Right ventricle myocardium superior (tissue), 1 donor: ENCODE data around the gene IFT25. TPM values are rescaled to one million over a fixed set of nuclear protein-coding genes. Genes with fewer than 3 reads are reported as not detected.
A peak's percentile ranks its signal among the peaks of the same experiment; 100 is the strongest.
"Not testable (repeated sequence)": the region's sequence is repeated elsewhere in the genome, so short reads cannot be mapped to it uniquely, and the experiment has no call there.

Experiments used
- ATAC-seq: fragments of 200-7000 bp; cut with Tn5 transposase; one replicate; pipeline ENCODE4 v1.9.1; 2020; ENCODE audit warnings: mild to moderate bottlenecking; ENCODE audit not compliant: poor library complexity
- DNase-seq: peaks from one replicate; pipeline ENCODE4 v3.0.0-alpha.2; 2020
- intact Hi-C: fragments of 100-400 bp; cut with DNase I; formaldehyde crosslinking; loops from one replicate; pipeline ENCODE4 v1.11.2; 2022
- total RNA-seq: library from RNA; stranded (reverse); fragmentation: NEBNext Ultra II Directional; extraction: Animal tissue kit (Norgen Biotek cat#: 25700); gene quantifications from one replicate; pipeline ENCODE4 v1.2.1, GENCODE V29; 2021
- donor health status: DM: no; HTN: yes; CAD: no; lungs with severe emphysema.

IFT25 gene
- total RNA-seq, 1 donor from 2014 or later, result 9.9 TPM

- ATAC-seq, result no peak
- no peak for DNase-seq
- intact Hi-C loops, result no loop called here
Observed at GRCh38 chr1:53895421-53895820, 50.1 kb downstream of the IFT25 start.

DNA sequence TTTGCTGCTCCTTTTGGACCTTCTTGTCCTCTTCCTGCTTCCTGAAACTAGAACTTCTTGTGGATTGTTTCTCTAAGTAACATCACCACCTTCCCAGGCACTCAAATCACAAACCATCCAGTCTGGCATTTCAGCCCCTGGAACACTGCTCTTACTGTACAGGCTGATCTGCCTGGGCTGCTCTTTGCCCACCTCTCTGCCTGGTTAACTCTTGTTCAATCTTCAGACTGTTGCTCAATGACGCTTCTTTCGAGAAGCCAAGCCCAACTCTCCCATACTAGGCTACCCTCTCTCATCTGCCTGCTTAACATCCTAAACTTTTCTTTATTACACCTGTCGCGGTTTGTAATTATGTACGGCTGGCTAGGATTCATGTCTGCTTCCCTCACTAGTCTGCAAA lies 50.9 kb downstream of the IFT25 start:
- intact Hi-C loops, result no loop called here
- no peak for ATAC-seq
- no peak for DNase-seq

GRCh38 chr1:53893999-53894636 lies 51.4 kb downstream of the IFT25 start, which contains the start of gene DIO1:
Gene DIO1, plus strand, starts transcription at chr1:53894187. Its CDS starts 24 bp downstream, at chr1:53894211.
- no peak for ATAC-seq
- DNase-seq, result no peak
- intact Hi-C loops, result no loop called here

DNA sequence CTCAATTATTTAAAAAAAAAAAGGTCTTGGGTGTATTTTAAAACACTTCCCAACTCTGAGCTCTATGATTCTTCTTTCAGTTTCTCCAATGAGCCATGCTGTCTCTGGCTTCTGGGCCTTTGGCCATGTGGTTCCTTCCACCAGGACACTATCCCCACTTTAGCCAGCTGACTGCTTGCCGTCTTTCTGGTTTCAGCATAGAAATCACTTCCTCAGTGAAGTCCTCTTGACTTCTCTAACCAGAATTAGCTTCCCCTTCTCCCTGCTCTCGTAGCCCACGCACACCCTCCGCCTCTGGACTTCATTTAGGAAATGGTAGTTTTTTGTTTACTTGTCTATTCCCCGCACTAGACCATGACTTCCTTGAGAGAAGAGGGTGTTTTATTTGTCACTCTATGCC lies 52.6 kb downstream of the IFT25 start:
- peak; percentile 43 for DNase-seq

DNA sequence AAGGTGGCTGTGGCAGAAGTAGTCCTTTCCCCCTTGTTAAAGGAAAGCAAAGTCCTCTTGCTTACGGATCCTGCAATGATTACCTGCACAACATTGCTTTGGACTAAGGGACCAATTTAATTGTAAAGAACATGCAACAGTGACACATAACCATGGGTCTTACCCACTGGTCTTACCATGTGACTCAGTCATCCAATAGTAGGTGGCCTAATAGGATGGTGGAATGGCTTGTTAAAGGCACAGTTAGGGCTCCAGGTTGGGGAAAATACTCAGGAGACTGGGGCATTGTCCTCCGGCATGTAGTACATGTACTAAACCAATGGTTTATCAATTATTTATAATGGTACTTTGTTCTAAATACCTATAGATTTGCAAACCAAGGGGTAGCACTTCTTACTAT lies 53.8 kb downstream of the IFT25 start:
- intact Hi-C loops, result no loop called here
- ATAC-seq (no peak), DNase-seq (no peak)

More for the DNA sequence above, 52.6 kb downstream of the IFT25 start:
- no peak for ATAC-seq
- intact Hi-C loops, result no loop called here

GRCh38 chr1:53891018-53891417 lies 54.5 kb downstream of the IFT25 start:
- intact Hi-C loops, result no loop called here
- DNase-seq (no peak), ATAC-seq (no peak)

DNA sequence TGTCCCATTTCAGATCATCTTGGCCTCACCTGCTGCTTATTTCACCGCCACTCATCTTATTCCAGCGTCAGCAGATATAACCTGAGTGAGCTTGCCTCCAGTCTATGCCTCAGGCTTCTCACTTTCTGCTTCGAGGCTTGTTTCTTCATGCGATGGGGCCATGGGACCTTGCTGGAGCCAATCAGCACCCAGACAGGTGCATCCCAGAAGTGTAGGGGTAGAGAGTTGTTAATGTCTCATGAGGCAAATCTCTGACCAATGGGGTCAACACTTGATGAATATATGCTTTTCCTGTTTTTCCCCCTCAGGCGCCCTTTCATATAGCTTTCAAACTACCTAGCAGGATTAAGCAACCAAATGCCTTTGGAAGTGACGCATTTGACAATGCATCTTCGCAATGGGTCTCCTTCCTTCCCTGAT lies 55.0 kb downstream of the IFT25 start:
- DNase-seq (no peak), ATAC-seq (no peak)
- intact Hi-C loops, result no loop called here

DNA sequence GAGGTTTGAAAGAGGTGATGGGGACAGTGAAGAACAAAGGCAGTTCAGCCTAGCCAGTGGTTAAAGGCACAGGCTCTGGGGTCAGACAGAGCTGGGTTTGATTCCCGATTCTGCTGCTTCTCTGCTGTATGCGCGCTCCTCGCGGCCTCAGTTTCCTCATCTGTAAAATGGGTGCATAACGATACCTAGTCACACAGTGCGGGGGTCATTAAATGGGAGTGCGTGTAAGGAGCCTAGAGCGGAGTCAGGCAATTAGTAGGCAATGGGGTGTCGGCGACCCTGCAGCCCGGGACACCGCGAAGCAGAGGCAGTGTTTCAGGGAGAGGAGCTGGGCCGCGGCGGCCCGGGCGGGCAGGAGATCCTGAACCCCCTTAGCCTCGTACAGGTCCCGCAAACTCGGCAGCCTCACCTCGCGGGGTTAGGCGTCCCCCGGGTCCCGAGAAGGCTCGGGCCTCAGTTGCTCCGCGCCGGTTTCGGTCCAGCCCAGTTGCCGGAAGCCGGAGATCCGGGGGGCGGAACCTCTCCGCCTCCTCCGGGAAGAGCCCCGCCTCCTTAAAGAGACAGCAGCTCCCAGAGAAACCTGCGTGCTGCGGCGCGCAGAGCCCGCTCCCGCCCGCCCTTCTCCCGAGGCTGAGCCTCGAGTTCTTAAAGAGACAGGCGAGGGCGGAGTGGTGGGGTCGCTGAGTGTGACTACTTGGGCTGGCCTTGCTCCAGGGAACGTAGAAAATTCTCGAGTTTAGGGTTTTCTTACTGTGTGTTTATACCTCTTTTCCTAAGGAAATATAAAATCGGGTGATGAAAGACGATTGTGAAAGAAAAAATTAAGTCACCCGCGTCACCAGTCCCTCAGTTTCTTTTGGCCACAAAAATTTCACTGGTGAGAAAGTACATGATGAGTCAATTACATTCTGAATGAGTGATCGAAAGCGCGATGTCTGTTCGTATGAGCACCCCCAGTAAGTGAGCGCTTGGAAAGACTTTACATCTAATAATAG lies 55.9 kb downstream of the IFT25 start, which contains the start of gene YIPF1:
TSS of gene YIPF1 (minus strand) at position 494 of the 995 bp plus-strand sequence. CDS start 860 bp downstream, outside the sequence.
- DNase-seq (peak; percentile 95), ATAC-seq (peak; percentile 99)
- intact Hi-C loops, result loop anchor here (5.0 kb wide), 1 partner anchor 58 kb away; the partner anchor contains the start of genes IFT25 and LRRC42

DNA sequence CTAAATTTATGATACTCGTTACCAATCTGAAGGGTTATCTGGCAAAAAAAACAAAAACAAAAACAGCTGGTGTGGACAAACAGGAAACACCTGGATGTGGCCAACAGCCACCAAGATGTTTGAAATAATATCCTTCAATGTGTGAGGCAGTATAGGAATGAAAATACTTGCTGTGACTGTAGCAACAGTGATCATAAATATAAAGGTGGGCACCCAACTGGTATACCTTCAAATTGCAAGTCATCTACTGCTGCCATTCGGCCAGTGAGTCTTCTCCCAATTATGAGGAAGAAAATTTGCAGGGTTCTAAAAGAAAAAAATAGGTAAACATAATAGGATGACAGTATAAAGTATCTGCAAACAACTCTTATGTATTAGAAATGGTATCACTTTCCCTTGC lies 56.8 kb downstream of the IFT25 start:
- DNase-seq (no peak), ATAC-seq (no peak)
- intact Hi-C loops, result loop anchor here (5.0 kb wide), 1 partner anchor 59 kb away; the partner anchor contains the start of genes IFT25 and LRRC42

DNA sequence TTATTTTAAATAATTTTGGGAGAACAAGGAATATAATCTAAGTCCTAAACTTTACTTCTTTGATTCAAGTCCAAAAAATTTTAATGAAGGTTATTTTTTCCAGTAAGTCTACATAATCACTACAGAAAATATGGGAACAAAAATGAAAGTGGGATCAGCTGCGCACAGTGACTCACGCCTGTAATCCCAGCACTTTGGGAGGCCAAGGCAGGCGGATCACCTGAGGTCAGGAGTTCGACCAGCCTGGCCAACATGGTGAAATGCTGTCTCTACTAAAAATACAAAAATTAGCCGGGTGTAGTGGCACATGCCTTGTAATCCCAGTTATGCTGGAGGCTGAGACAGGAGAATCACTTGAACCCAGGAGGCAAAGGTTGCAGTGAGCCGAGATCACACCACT lies 61.9 kb downstream of the IFT25 start:
- intact Hi-C loops, ATAC-seq, DNase-seq: not testable (repeated sequence)

- intact Hi-C loops, ATAC-seq, DNase-seq: not testable (repeated sequence)
Observed at GRCh38 chr1:53881853-53882252, 63.6 kb downstream of the IFT25 start.

GRCh38 chr1:53878492-53879105 lies 66.9 kb downstream of the IFT25 start:
- intact Hi-C loops, result no loop called here
- DNase-seq, result no peak
- no peak for ATAC-seq

DNA sequence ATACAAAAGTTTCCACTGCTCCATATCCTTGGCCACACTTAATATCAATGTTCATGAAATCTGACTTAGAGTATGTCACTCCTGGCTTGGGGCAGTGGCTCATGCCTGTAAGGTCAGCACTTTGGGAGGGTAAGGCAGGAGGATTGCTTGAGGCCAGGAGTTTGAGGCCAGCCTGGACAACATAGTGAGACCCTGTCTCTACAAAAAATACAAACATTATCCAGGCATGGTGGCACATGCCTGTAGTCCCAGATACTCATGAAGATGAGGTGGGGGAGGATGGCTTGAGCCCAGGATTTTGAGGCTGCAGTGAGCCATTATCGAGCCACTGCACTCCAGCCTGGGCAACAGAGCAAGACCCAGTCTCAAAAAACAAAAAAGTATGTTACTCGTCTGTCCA lies 70.3 kb downstream of the IFT25 start:
- intact Hi-C loops, ATAC-seq, DNase-seq: not testable (repeated sequence)

DNA sequence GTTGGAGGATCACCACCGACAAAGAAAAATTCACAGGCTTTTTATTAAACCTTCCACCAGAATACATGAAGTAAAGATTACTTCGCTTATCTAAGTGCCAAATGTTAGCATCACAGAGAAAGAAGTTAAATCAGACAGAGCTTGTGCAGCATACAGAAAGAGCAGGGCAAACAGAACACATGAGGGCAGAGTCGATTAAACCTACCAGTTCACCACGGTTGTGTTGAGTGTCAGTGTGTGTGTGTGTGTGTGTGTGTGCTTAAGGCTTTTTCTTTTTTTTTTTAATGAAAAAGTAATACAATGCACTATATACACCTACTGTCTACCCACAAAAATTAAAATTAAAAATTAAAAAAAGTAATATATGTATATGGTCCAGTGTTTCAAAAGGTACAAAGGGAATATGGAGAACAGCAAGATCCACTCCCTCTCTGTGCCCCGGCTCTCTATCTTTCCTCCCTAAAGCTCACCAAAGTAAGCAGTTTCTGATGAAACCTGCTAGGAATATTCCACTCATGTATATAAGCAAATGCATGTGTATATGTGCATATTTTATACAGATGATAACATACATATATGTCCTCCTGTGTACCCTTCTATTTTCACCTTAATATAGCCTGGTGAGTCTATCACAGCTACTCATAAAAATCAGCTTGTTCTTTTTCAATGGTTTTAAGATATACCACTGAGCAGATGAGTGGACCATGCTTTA lies 73.6 kb downstream of the IFT25 start:
- DNase-seq (no peak), ATAC-seq (no peak)
- intact Hi-C loops, result no loop called here

Other genes starting within 250 kb of the IFT25 start
- 0.08 TPM for gene GLIS1, start 206.5 kb downstream of the IFT25 start, total RNA-seq
- gene NDC1, start 107.4 kb downstream of the IFT25 start, total RNA-seq, result 5.6 TPM
- 13.6 TPM for gene YIPF1, start 55.9 kb downstream of the IFT25 start, total RNA-seq
- not detected for gene DIO1, start 51.5 kb downstream of the IFT25 start, total RNA-seq
- gene LRRC42, start 651 bp upstream of the IFT25 start, total RNA-seq, result 12.0 TPM
- gene LDLRAD1, start 72.5 kb upstream of the IFT25 start, total RNA-seq, result not detected
- gene TMEM59, start 107.5 kb upstream of the IFT25 start, total RNA-seq, result 310 TPM
- gene TCEANC2, start 107.9 kb upstream of the IFT25 start, total RNA-seq, result 5.3 TPM
- not detected for gene CDCP2, start 207.3 kb upstream of the IFT25 start, total RNA-seq